H1 (cell line): ENCODE measurements around the gene DLL3. TPM values are rescaled to one million over a fixed set of nuclear protein-coding genes. Genes with fewer than 3 reads are reported as not detected.

ENCODE experiments used
- CTCF ChIA-PET: fragments of 300-600 bp; sonication (Branson Sonifier 250); formaldehyde crosslinking; loops from one replicate; lab custom pipeline; 2021; ENCODE audit not compliant: partially characterized antibody; lab: Charles Lee
- POLR2A ChIA-PET: fragments of 300-600 bp; sonication (Branson Sonifier 250); formaldehyde crosslinking; loops from one replicate; lab custom pipeline; 2021; ENCODE audit warnings: inconsistent platforms; ENCODE audit not compliant: partially characterized antibody; lab: Charles Lee
- DNase-seq, 2 experiments: peaks; one replicate each; pipeline versions ENCODE4 v3.0.0 to v3.0.0-alpha.2; 2010 to 2022; ENCODE audit warnings: low spot score in 2 of 2, low read depth in 1 of 2, mixed read lengths in 1 of 2
- FAIRE-seq: peaks from 2 replicates; lab custom pipeline; 2011; peaks lifted over from hg19 to GRCh38; lab: Jason Lieb, UNC
- H2AFZ ChIP-seq: 2 replicates; pipeline ENCODE4 v1.8.1; 2012; ENCODE audit warnings: low read length, inconsistent platforms
- H2AK5ac ChIP-seq: 2 replicates; pipeline ENCODE4 v1.6.1; 2013; ENCODE audit warnings: low read depth, low read length
- H2BK120ac ChIP-seq: replicated peaks from 2 replicates; pipeline ENCODE3; 2013; ENCODE audit warnings: low read depth, low read length, inconsistent platforms
- H2BK12ac ChIP-seq: 2 replicates; pipeline ENCODE4 v1.6.1; 2013; ENCODE audit warnings: low read depth, low read length
- H2BK15ac ChIP-seq: 2 replicates; pipeline ENCODE4 v1.6.1; 2013; ENCODE audit warnings: low read length
- H2BK20ac ChIP-seq: 2 replicates; pipeline ENCODE4 v1.6.1; 2013; ENCODE audit warnings: low read length
- H2BK5ac ChIP-seq: 2 replicates; pipeline ENCODE4 v1.6.1; 2013; ENCODE audit warnings: low read depth, low read length
- H3K14ac ChIP-seq: 2 replicates; pipeline ENCODE4 v1.6.1; 2013; ENCODE audit warnings: inconsistent platforms; ENCODE audit not compliant: insufficient read length
- H3K18ac ChIP-seq: 2 replicates; pipeline ENCODE4 v1.6.1; 2013; ENCODE audit warnings: low read length; ENCODE audit errors: extremely low read depth
- H3K23ac ChIP-seq: 2 replicates; pipeline ENCODE4 v1.6.1; 2013; ENCODE audit warnings: inconsistent platforms; ENCODE audit not compliant: insufficient read length
- H3K23me2 ChIP-seq: 2 replicates; pipeline ENCODE4 v1.6.1; 2013; ENCODE audit warnings: low read depth, low read length
- H3K27ac ChIP-seq: 2 replicates; pipeline ENCODE4 v1.6.1; 2011; ENCODE audit warnings: low read depth, low read length, inconsistent platforms
- H3K27me3 ChIP-seq, 4 experiments: replicated peaks in 1 of 4; 1 replicate in 1 of 4; 2 replicates in 3 of 4; pipeline versions ENCODE4 v1.6.1 to v1.8.1; 2011 to 2013; ENCODE audit warnings: low read length in 3 of 4, mild to moderate bottlenecking in 3 of 4, inconsistent platforms in 2 of 4, mixed read lengths in 2 of 4, moderate library complexity in 1 of 4; ENCODE audit not compliant: control insufficient read depth in 3 of 4, insufficient read depth in 3 of 4; ENCODE audit errors: extremely low read depth in 1 of 4
- H3K36me3 ChIP-seq, 4 experiments: 2 replicates each; pipeline versions ENCODE4 v1.6.1 to v1.8.1; 2011 to 2013; ENCODE audit warnings: mild to moderate bottlenecking in 4 of 4, low read length in 3 of 4, moderate library complexity in 2 of 4, control low read depth in 1 of 4, inconsistent platforms in 1 of 4; ENCODE audit not compliant: insufficient read depth in 4 of 4, control insufficient read depth in 2 of 4
- H3K4ac ChIP-seq: replicated peaks from 2 replicates; pipeline ENCODE3; 2013; ENCODE audit warnings: low read length, low read depth, mixed read lengths, inconsistent platforms; ENCODE audit not compliant: insufficient read length
- H3K4me1 ChIP-seq, 4 experiments: replicated peaks in 1 of 4; 1 replicate in 1 of 4; 2 replicates in 3 of 4; pipeline versions ENCODE4 v1.6.1 to v1.8.1; 2011 to 2013; ENCODE audit warnings: low read length in 3 of 4, inconsistent platforms in 2 of 4, mixed read lengths in 1 of 4; ENCODE audit not compliant: insufficient read depth in 4 of 4, control insufficient read depth in 3 of 4
- H3K4me2 ChIP-seq, 2 experiments: 2 replicates each; pipeline versions ENCODE4 v1.6.1 to v1.8.1; 2011 to 2013; ENCODE audit warnings: low read depth in 2 of 2, low read length in 2 of 2, control low read depth in 1 of 2, inconsistent platforms in 1 of 2, mild to moderate bottlenecking in 1 of 2; ENCODE audit not compliant: insufficient read depth in 1 of 2
- H3K4me3 ChIP-seq, 4 experiments: fragments of 200-600, 300-600 bp in 1 of 4; sonication (generic), shearing (Covaris generic), sonication (Bioruptor Twin) in 1 of 4; 2 replicates each; pipeline versions ENCODE4 v1.5.1 to v1.8.1; 2011 to 2016; ENCODE audit warnings: low read length in 4 of 4, low read depth in 3 of 4, control low read depth in 2 of 4, inconsistent platforms in 2 of 4, mild to moderate bottlenecking in 2 of 4, mixed read lengths in 1 of 4, moderate library complexity in 1 of 4; ENCODE audit not compliant: insufficient read depth in 2 of 4; ENCODE audit errors: extremely low read depth in 1 of 4
- H3K56ac ChIP-seq: replicated peaks from 2 replicates; pipeline ENCODE3; 2013; ENCODE audit warnings: low read depth, mild to moderate bottlenecking, mixed read lengths, low read length, inconsistent platforms; ENCODE audit not compliant: insufficient read length
- H3K79me1 ChIP-seq: 2 replicates; pipeline ENCODE4 v1.6.1; 2013; ENCODE audit warnings: low read depth, low read length, control low read depth
- H3K79me2 ChIP-seq, 2 experiments: 2 replicates each; pipeline versions ENCODE4 v1.6.1 to v1.8.1; 2012 to 2013; ENCODE audit warnings: low read length in 2 of 2, mild to moderate bottlenecking in 2 of 2, inconsistent platforms in 1 of 2; ENCODE audit not compliant: insufficient read depth in 2 of 2, control insufficient read depth in 1 of 2
- H3K9ac ChIP-seq, 4 experiments: replicated peaks in 1 of 4; 1 replicate in 1 of 4; 2 replicates in 3 of 4; pipeline versions ENCODE4 v1.6.1 to v1.8.1; 2011 to 2013; ENCODE audit warnings: low read depth in 3 of 4, low read length in 3 of 4, control low read depth in 2 of 4, mild to moderate bottlenecking in 2 of 4, moderate library complexity in 2 of 4, inconsistent platforms in 1 of 4; ENCODE audit errors: extremely low read depth in 1 of 4
- H3K9me3 ChIP-seq, 2 experiments: 2 replicates each; pipeline versions ENCODE4 v1.6.1 to v1.8.1; 2012 to 2013; ENCODE audit warnings: mild to moderate bottlenecking in 2 of 2, moderate library complexity in 2 of 2, control low read depth in 1 of 2, inconsistent platforms in 1 of 2, low read depth in 1 of 2, low read length in 1 of 2, mixed read lengths in 1 of 2; ENCODE audit not compliant: insufficient read depth in 2 of 2
- H4K20me1 ChIP-seq, 2 experiments: replicated peaks in 1 of 2; 2 replicates each; pipeline versions ENCODE3 to v1.8.1; 2011 to 2013; ENCODE audit warnings: inconsistent platforms in 2 of 2, low read length in 2 of 2, mild to moderate bottlenecking in 1 of 2; ENCODE audit not compliant: insufficient read depth in 2 of 2, control insufficient read depth in 1 of 2
- H4K5ac ChIP-seq: 2 replicates; pipeline ENCODE4 v1.6.1; 2013; ENCODE audit warnings: low read length, low read depth, mixed read lengths, inconsistent platforms; ENCODE audit not compliant: insufficient read length
- H4K8ac ChIP-seq: 2 replicates; pipeline ENCODE4 v1.8.0; 2013; ENCODE audit warnings: mild to moderate bottlenecking, moderate library complexity, low read length, inconsistent platforms; ENCODE audit not compliant: insufficient read depth; ENCODE audit errors: extremely low read depth
- H4K91ac ChIP-seq: replicated peaks from 2 replicates; pipeline ENCODE3; 2013; ENCODE audit warnings: low read length, mixed read lengths, inconsistent platforms; ENCODE audit not compliant: insufficient read length
- CEBPB ChIP-seq: IDR thresholded peaks from 2 replicates; pipeline ENCODE4 v1.6.1; 2012; ENCODE audit warnings: low read depth, low read length
- EGR1 ChIP-seq: IDR thresholded peaks from 2 replicates; pipeline ENCODE4 v1.6.1; 2011; ENCODE audit warnings: low read depth, low read length, borderline replicate concordance
- GABPA ChIP-seq: IDR thresholded peaks from 2 replicates; pipeline ENCODE4 v1.6.1; 2011; ENCODE audit warnings: mild to moderate bottlenecking, low read length, moderate library complexity, borderline replicate concordance; ENCODE audit not compliant: insufficient read depth
- HDAC2 ChIP-seq, 2 experiments: fragments of 300-600 bp in 1 of 2; sonication (generic) in 1 of 2; IDR thresholded peaks; 2 replicates each; pipeline ENCODE4 v1.6.1; 2011 to 2012; ENCODE audit warnings: low read depth in 2 of 2, low read length in 2 of 2, mild to moderate bottlenecking in 2 of 2, moderate library complexity in 2 of 2, borderline replicate concordance in 1 of 2, inconsistent platforms in 1 of 2
- HDAC6 ChIP-seq: IDR thresholded peaks from one replicate; pipeline ENCODE4 v1.7.1; 2012; ENCODE audit warnings: low read depth, mild to moderate bottlenecking, inconsistent platforms, low read length, moderate library complexity
- MAFK ChIP-seq: IDR thresholded peaks from 2 replicates; pipeline ENCODE4 v1.6.1; 2012; ENCODE audit warnings: low read depth, mild to moderate bottlenecking, improper control_type of control experiment, low read length
- RAD21 ChIP-seq, 2 experiments: IDR thresholded peaks in 1 of 2; conservative IDR thresholded peaks in 1 of 2; 2 replicates each; pipeline ENCODE4 v1.6.1; 2011; ENCODE audit warnings: low read depth in 2 of 2, low read length in 2 of 2, improper control_type of control experiment in 1 of 2, inconsistent platforms in 1 of 2, mild to moderate bottlenecking in 1 of 2, moderate library complexity in 1 of 2
- RBBP5 ChIP-seq: IDR thresholded peaks from 2 replicates; pipeline ENCODE4 v1.7.1; 2012; ENCODE audit warnings: low read depth, mild to moderate bottlenecking, inconsistent platforms, low read length, moderate library complexity, borderline replicate concordance
- SIN3A ChIP-seq, 2 experiments: IDR thresholded peaks in 1 of 2; conservative IDR thresholded peaks in 1 of 2; 2 replicates each; pipeline ENCODE4 v1.6.1; 2011 to 2012; ENCODE audit warnings: low read length in 2 of 2, improper control_type of control experiment in 1 of 2, low read depth in 1 of 2, mild to moderate bottlenecking in 1 of 2
- SUZ12 ChIP-seq: fragments of 200-600 bp; sonication (generic); IDR thresholded peaks from 2 replicates; pipeline ENCODE4 v1.6.1; 2012; ENCODE audit warnings: mild to moderate bottlenecking, inconsistent platforms, low read length, moderate library complexity, mixed read lengths
- TAF1 ChIP-seq: IDR thresholded peaks from 2 replicates; pipeline ENCODE4 v1.6.1; 2011; ENCODE audit warnings: mild to moderate bottlenecking, low read depth, low read length
- TAF7 ChIP-seq: optimal IDR thresholded peaks from 2 replicates; pipeline ENCODE3; 2011; ENCODE audit warnings: low read depth, mild to moderate bottlenecking, inconsistent platforms, low read length, moderate library complexity, borderline replicate concordance
- TEAD4 ChIP-seq: IDR thresholded peaks from 2 replicates; pipeline ENCODE4 v1.6.1; 2012; ENCODE audit warnings: low read depth, low read length, inconsistent platforms, mixed read lengths
- WGBS, 2 experiments: shearing (Covaris generic) in 1 of 2; methylation state at CpG; one replicate each; pipeline versions ENCODE4 v1.1.6 to v1.1.7; 2013 to 2015; ENCODE audit warnings: low lambda C conversion rate in 2 of 2, mixed read lengths in 2 of 2, inconsistent platforms in 1 of 2, low coverage in 1 of 2, missing lambda C conversion rate in 1 of 2; ENCODE audit not compliant: insufficient replicate concordance in 2 of 2, insufficient coverage in 1 of 2, insufficient read length in 1 of 2; ENCODE audit errors: extremely low coverage in 1 of 2, missing lambda C conversion rate in 1 of 2; 5-methylcytosine and 5-hydroxymethylcytosine counted together
- polyA plus RNA-seq, 7 experiments: library from polyadenylated mRNA; depleted of rRNA in 3 of 7; stranded (reverse) in 5 of 7; unstranded in 2 of 7; fragments of >200 nt in 5 of 7; fragments of 200-250 nt in 2 of 7; gene quantifications; 1 replicate in 5 of 7; 2 replicates in 1 of 7; 4 replicates in 1 of 7; pipeline versions ENCODE4 v1.2.1 to v1.2.3, GENCODE V29; 2011 to 2013; ENCODE audit warnings: missing spikeins in 2 of 7, mixed read lengths in 2 of 7
- total RNA-seq: library from RNA; stranded (reverse); fragmentation: NEBNext Ultra II Directional; extraction: Animal tissue kit (Norgen Biotek cat#: 25700); gene quantifications from 2 replicates; pipeline ENCODE4 v1.2.1, GENCODE V29; 2021

The DLL3 gene
- total and polyA plus RNA-seq, 2 of the 8 experiments (the other 6 are each of a cell fraction or from before 2014, with no cell fraction given) = 12.2 to 13.8 TPM

DNA sequence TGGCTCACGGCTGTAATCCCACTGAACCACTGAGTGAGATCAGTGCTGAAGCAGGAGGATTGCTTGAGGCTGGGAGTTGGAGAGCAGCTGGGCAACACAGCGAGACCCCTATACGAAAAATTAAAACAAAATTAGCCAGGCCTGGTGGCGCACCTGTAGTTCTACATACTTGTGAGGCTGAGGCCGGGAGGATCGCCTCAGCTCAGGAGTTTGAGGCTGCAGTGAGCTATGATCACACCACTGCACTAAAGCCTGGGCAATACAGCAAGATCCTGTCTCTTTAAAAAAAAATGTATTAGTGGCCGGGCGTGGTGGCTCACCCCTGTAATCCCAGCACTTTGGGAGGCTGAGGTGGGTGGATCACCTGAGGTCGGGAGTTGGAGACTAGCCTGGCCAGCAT is 9.9 kb downstream of the DLL3 start:
- Histone ChIP-seq H4K91ac (no peak overlapping the region), H3K9ac (no peak overlapping the region), H3K4ac (no peak overlapping the region), H3K56ac (no peak overlapping the region), H3K36me3 (no peaks in the 10 kb centered on the region), H4K5ac (no peak overlapping the region), H2AK5ac (no peak overlapping the region), H3K9me3 (peaks cover 0 to 6% of the 10 kb centered on the region in 2 experiments; a peak in 1 of 4 replicates), H4K20me1 (peaks cover 0 to 3% of the 10 kb centered on the region in 2 experiments), H4K8ac (no peak overlapping the region), H3K79me1 (no peaks in the 10 kb centered on the region), H2BK120ac (no peak overlapping the region), H3K27me3 (peaks cover 25 to 57% (median 52%) of the 10 kb centered on the region in 4 experiments), H2BK20ac (no peak overlapping the region), H2AFZ (no peak overlapping the region), H3K14ac (no peak overlapping the region), H3K18ac (no peak overlapping the region), H2BK12ac (no peak overlapping the region), H3K4me1 (peaks cover 0 to 4% (median 0%) of the 10 kb centered on the region in 4 experiments; a peak in 2 of 7 replicates), H2BK15ac (no peak overlapping the region), H3K23ac (no peak overlapping the region), H3K79me2 (no peaks in the 10 kb centered on the region), H3K23me2 (peaks cover 7% of the 10 kb centered on the region), H2BK5ac (no peak overlapping the region), H3K27ac (no peak overlapping the region), H3K4me2 (no peak overlapping the region; a peak in 1 of 4 replicates), H3K4me3 (no peak overlapping the region)
- ChIA-PET POLR2A (interaction anchor here (0.6 to 3.4 kb wide), 6 partner anchors 8 to 81 kb away, joined by 3 to 15 read pairs (median 4); partner anchors contain the start of gene DLL3), CTCF (interaction anchor here (0.8 to 1.2 kb wide), 4 partner anchors 10 to 256 kb away, joined by 3 to 5 read pairs (median 4); no protein-coding TSS in a partner anchor)
- FAIRE-seq (no peak), DNase-seq (no peak)
- WGBS, 2 experiments = 92% methylated on average over 9 of the region's 9 CpGs; no CpG with 5 or more reads in 1 of the 2 experiments
- TF ChIP-seq SUZ12 (no peak), TEAD4 (no peak), TAF1 (no peak), HDAC6 (no peak), RBBP5 (no peak), RAD21 (IDR thresholded peaks at IDR 0.05 in 1 of 2, conservative IDR thresholded peaks at IDR 0.05 in 1 of 2; ENCODE audit: low read depth in 2 of 2, low read length in 2 of 2) (no peak), HDAC2 (IDR thresholded peaks at IDR 0.05; ENCODE audit: borderline replicate concordance in 1 of 2, low read depth in 2 of 2, low read length in 2 of 2) (no peak), EGR1 (no peak), TAF7 (no peak), CEBPB (no peak), SIN3A (conservative IDR thresholded peaks at IDR 0.05 in 1 of 2, IDR thresholded peaks at IDR 0.05 in 1 of 2; ENCODE audit: low read depth in 1 of 2, low read length in 2 of 2) (no peak), GABPA (no peak), MAFK (no peak)
